Retinal pigment epithelial cell (primary cell): ENCODE data around the gene NUDT3.

ENCODE experiments used
- DNase-seq: peaks from one replicate; pipeline ENCODE4 v3.0.0-alpha.2; 2010; ENCODE audit warnings: low read depth
- H3K4me3 ChIP-seq: 2 replicates; pipeline ENCODE4 v1.5.1; 2011; ENCODE audit warnings: mild to moderate bottlenecking, low read length, control low read depth, moderate library complexity
- TF ChIP-seq, protein P1 (sequence below): conservative IDR thresholded peaks from 2 replicates; pipeline ENCODE4 v1.5.1; 2011; ENCODE audit warnings: low read depth, low read length, control low read depth, inconsistent platforms

NUDT3 gene

DNA sequence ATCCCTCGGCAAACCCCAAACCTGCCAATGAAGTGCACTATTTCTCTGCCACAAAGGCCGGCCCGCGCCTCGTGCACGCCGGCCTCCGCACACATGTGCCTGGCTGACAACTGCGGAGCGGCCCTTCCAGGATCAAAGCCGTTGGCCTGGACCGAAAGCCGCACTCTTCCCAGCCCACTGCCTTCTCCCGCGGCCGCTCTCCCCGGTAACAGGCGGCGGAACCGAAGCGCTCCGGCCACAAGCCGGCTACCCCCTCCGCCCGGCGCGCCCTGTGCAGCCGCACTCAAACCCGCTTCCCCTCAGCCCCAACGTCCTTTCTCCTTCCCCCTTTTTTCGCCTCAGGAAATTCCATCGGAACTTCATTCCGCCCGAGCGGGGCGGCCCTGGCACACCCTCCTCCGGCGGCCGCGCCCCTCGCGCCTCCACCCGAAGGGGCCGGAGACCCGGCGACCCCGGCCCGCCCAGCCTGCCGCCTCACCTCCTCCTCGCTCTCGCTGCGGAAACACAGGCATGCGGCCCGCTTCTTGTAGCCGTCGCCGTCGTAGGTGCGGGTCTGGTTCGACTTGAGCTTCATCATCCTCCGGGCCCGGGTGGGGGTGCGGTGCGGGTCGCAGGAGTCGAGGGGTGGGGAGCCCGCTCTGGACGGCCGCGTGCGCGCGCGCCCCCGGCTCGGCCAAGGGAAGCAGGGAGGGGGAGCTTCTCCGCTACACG lies 528 bp downstream of the NUDT3 start:
- no peak for DNase-seq
- TF ChIP-seq, protein P1, sequence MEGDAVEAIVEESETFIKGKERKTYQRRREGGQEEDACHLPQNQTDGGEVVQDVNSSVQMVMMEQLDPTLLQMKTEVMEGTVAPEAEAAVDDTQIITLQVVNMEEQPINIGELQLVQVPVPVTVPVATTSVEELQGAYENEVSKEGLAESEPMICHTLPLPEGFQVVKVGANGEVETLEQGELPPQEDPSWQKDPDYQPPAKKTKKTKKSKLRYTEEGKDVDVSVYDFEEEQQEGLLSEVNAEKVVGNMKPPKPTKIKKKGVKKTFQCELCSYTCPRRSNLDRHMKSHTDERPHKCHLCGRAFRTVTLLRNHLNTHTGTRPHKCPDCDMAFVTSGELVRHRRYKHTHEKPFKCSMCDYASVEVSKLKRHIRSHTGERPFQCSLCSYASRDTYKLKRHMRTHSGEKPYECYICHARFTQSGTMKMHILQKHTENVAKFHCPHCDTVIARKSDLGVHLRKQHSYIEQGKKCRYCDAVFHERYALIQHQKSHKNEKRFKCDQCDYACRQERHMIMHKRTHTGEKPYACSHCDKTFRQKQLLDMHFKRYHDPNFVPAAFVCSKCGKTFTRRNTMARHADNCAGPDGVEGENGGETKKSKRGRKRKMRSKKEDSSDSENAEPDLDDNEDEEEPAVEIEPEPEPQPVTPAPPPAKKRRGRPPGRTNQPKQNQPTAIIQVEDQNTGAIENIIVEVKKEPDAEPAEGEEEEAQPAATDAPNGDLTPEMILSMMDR, result no peak
- peak overlapping the region; percentile 70 for H3K4me3 ChIP-seq

DNA sequence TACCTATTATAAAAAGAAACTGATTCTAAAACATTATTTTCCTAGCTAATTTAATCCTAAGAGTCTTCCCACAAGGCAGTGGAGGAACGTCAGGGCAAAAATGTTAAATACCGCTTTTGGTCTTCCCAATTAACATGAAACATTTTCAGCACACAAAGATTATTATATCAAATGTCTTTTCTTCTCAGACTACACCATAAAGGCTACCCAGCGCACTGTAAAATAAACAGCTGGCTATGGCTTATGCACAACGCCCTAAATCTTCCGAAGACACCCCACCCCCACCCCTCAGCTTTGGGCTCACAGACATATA lies 1.0 kb downstream of the NUDT3 start:
- H3K4me3 ChIP-seq, result peak overlapping the region; percentile 70
- TF ChIP-seq, protein P1, result no peak
- no peak for DNase-seq

DNA sequence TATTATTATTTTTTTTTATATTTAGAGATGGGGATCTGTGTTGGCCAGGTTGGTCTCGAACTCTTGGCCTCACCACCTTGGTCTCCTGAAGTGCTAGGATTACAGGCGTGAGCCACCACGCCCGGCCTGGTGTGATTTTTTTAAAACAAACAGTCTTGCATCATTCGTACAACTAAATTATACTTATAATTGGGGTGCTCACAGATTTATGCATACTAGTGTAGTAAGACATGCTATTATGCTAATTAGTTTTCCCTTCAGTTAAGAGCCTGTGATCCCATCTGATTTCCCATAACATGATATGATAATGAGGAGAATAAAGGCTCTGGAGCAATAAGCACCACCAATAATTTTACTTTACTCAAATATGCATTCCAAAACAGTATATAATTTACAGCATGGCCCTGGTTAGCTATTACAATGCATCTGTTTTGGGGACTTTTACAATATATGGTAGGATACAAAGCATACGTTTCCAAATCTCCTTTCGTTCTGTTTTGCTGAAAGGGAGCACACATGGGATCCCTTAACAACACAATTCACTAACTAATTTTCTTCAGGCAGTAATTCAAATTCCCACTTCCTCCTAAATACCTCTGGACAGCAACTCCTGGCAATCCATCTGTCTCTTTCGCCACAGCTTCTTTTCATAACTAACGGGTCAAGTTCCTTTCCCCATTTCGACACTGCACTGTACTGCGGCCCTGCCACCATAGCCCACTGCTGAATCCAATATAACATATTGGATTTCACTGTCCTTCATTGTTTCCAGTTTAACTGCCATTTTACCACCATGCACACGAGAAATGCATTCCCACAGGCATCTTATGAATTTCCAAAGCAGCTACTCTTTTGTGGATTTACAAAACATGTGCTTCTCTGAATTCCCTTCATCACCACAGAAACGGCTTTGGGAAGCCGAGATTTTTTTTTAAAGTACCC lies 1.7 kb downstream of the NUDT3 start:
- TF ChIP-seq, protein P1, result no peak
- H3K4me3 ChIP-seq, result peak overlapping the region; percentile 70
- DNase-seq, result no peak

DNA sequence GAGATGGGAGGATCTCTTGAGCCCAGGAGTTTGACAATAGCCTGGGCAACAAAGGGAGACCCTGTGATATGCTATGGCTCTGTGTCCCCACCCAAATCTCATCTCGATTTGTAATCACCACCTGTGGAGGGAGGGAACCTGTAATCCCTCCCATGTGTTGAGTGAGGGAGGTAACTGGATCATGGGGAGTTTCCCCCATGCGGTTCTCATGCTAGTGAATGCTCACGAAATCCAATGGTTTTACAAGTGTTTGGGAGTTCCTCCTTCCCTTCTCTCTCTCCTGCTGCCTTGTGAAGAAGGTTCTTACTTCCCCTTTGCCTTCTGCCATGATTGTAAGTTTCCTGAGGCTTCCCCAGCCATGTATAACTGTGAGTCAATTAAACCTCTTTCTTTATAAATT lies 3.4 kb downstream of the NUDT3 start:
- TF ChIP-seq, protein P1, result no peak
- DNase-seq, result no peak
- no peak overlapping the region for H3K4me3 ChIP-seq

DNA sequence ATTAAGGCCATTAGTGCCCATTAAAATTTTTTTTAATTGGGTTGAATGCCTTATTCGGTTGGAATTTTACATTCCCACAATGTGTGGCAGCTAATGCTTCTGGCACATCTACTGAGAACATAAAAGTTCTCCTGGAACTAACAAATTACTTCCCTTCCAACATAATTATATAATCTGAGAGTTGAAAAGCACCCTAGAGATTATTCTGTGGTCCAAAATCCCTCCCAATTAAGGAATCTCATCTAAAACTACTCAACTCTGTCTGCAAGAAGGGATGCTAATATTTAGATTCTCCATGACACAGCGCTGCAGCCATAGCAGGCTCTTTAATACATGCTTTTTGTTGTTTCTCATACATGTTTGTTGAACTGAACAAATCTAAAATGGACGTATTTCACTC lies 4.0 kb downstream of the NUDT3 start:
- TF ChIP-seq, protein P1, result no peak
- no peak for DNase-seq
- no peak overlapping the region for H3K4me3 ChIP-seq

DNA sequence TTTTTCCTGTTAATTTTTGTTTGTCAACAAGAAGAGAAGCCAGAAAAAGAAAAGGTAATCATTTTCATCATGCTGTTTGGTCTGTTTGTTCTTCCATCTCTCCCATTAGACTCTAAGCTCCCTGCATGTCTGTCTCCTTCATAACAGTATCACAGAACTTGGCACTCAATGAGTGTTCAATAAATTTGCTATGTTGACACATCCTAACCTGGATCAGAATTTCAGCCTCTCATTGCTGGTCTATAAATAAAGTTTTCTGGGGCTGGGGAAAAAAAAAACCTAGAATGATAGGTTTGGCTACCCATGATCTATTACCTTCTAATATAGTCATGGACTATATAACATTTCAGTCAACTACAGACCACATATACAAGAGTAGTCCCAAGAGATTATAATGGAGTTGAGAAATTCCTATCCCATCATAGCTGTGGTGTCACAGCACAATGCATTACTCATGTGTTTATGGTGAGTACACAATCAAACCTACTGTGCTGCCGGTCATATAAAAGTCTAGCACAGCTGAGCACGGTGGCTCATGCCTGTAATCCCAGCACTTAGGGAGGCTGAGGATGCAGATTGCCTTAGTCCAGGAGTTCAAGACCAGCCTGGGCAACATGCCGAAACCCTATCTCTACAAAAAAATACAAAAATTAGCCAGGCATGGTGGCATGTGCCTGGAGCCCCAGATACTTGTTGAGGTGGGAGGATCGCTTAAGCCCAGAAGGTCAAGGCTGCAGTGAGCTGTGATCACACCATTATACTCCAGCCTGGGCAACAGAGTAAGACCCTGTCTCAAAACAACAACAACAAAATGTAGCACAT lies 5.9 kb downstream of the NUDT3 start:
- peak; percentile 35 for DNase-seq
- TF ChIP-seq, protein P1, result no peak
- no peak overlapping the region for H3K4me3 ChIP-seq
